ENCODE results near the gene CCL13. TPM values are rescaled to one million over a fixed set of nuclear protein-coding genes. Genes with fewer than 3 reads are reported as not detected.
A peak's percentile ranks its signal among the peaks of the same experiment; 100 is the strongest.

Gene CCL13
- total and polyA plus RNA-seq, 10 of the 15 experiments (the other 5 are each of a cell fraction or from before 2014, with no cell fraction given): not detected

- TF ChIP-seq E2F4 (IDR thresholded peaks at IDR 0.05; ENCODE audit: low read depth, low read length) (no peak), ZSCAN29 (IDR thresholded peaks at IDR 0.05) (no peak), BCL3 (IDR thresholded peaks at IDR 0.05; ENCODE audit: borderline replicate concordance, insufficient read depth, low read depth, low read length, poor library complexity, severe bottlenecking) (no peak), RUNX3 (IDR thresholded peaks at IDR 0.05; ENCODE audit: low read length) (no peak), POU2F2 (IDR thresholded peaks at IDR 0.05; ENCODE audit: borderline replicate concordance, low read depth, low read length) (no peak), CHD1 (IDR thresholded peaks at IDR 0.05; ENCODE audit: low read depth, low read length) (no peak), ZNF274 (IDR thresholded peaks at IDR 0.05; ENCODE audit: insufficient read depth, insufficient read length) (no peak)
Observed at GRCh38 chr17:34399725-34400124, 43.4 kb downstream of the CCL13 start (continued).

GRCh38 chr17:34400301-34400931 is 44.1 kb downstream of the CCL13 start:
- H4K20me1 ChIP-seq (ENCODE audit: control insufficient read depth, insufficient read depth): no peaks in the 10 kb centered on the region
- peaks cover 0 to 3% of the 10 kb centered on the region in 2 experiments; a peak in 3 of 4 replicates for H3K27me3 ChIP-seq (replicated peaks in 1 of 2; ENCODE audit: control insufficient read depth in 2 of 2, insufficient read depth in 2 of 2, low read length in 1 of 2)
- SMC1A ChIA-PET (ENCODE audit: uncharacterized antibody, unreplicated experiment): interaction anchor here (1.3 kb wide), 1 partner anchor 20 kb away, joined by 4 read pairs; no protein-coding TSS in a partner anchor
- no peaks in the 10 kb centered on the region for H3K9me3 ChIP-seq (replicated peaks; ENCODE audit: control insufficient read depth, insufficient read depth, low read length)
- TF ChIP-seq SPI1 (IDR thresholded peaks at IDR 0.05; ENCODE audit: borderline replicate concordance, insufficient read depth, low read depth, low read length) (peak; percentile 9; the same call in 1 of the 2 replicates), ZBTB40 (IDR thresholded peaks at IDR 0.05; ENCODE audit: borderline replicate concordance) (no peak), POLR2A (IDR thresholded peaks at IDR 0.05; ENCODE audit: low read depth, low read length) (no peak), MYB (IDR thresholded peaks at IDR 0.05; ENCODE audit: borderline replicate concordance, low read depth, low read length) (no peak)
- no peak overlapping the region for H2AFZ ChIP-seq (ENCODE audit: control insufficient read depth, low read depth, low read length)
- 40% methylated on average over 10 of the region's 10 CpGs for WGBS (ENCODE audit: insufficient coverage, insufficient replicate concordance, low lambda C conversion rate, missing lambda C conversion rate)
- in situ Hi-C loops (cut with MboI) (no loop called here), intact Hi-C loops (cut with micrococcal nuclease; ENCODE audit: unreplicated experiment) (no loop called here)
- H3K36me3 ChIP-seq (ENCODE audit: control insufficient read depth in 2 of 2, insufficient read depth in 2 of 2, low read length in 1 of 2): no peaks in the 10 kb centered on the region
- no peaks in the 10 kb centered on the region for H3K79me2 ChIP-seq (ENCODE audit: control insufficient read depth, insufficient read depth, low read length)
- BruUV-seq (replicated peaks): no TSS peak
- RAD21 ChIA-PET (ENCODE audit: unreplicated experiment): interaction anchor here (0.6 kb wide), 1 partner anchor 62 kb away, joined by 3 read pairs; no protein-coding TSS in a partner anchor
- POLR2A ChIA-PET: no interaction called here
- no peak overlapping the region for H3K9ac ChIP-seq (ENCODE audit: control insufficient read depth, insufficient read depth, low read length)
- no peak for DNase-seq (ENCODE audit: low read depth, low spot score)
- CTCF ChIA-PET: interaction anchor here (0.8 to 5.0 kb wide), 7 partner anchors 16 to 200 kb away, joined by 3 to 23 read pairs (median 4); partner anchors contain the start of gene CCL1
- no peak overlapping the region for H3K4me2 ChIP-seq (ENCODE audit: control insufficient read depth, insufficient read depth)
- FAIRE-seq: no peak
- ATAC-seq: peak; percentile 46; the same call in 2 of the 3 replicates
- no peaks in the 10 kb centered on the region for H3K4me1 ChIP-seq (ENCODE audit: control insufficient read depth, insufficient read depth, low read length)
- H3K27ac ChIP-seq (ENCODE audit: control insufficient read depth, insufficient read depth): no peak overlapping the region
- no peak overlapping the region for H3K4me3 ChIP-seq

Measured in GM12878 (cell line).